Thoracic aorta (tissue), 2 donors: ENCODE results near the gene ZNF229. TPM values are rescaled to one million over a fixed set of nuclear protein-coding genes. Genes with fewer than 3 reads are reported as not detected.

Experiments used
- ATAC-seq: fragments of 150-250 bp; one replicate; pipeline ENCODE4 v1.8.0; 2017; ENCODE audit warnings: low read depth; ENCODE audit not compliant: insufficient number of reproducible peaks, low FRiP score
- DNase-seq: peaks from one replicate; pipeline ENCODE4 v3.0.0-alpha.2; 2020; ENCODE audit warnings: low spot score
- H3K27ac ChIP-seq, 2 donors: fragments of 200-600 bp; sonication (generic); 1 replicate in 1 of 2; 2 replicates in 1 of 2; pipeline ENCODE4 v1.5.1; 2016; ENCODE audit warnings: mild to moderate bottlenecking in 2 of 2, moderate library complexity in 2 of 2
- H3K27me3 ChIP-seq: fragments of 200-600 bp; sonication (generic); replicated peaks from 2 replicates; pipeline ENCODE4 v1.6.0; 2016; ENCODE audit warnings: mild to moderate bottlenecking; ENCODE audit not compliant: insufficient read depth
- H3K36me3 ChIP-seq: fragments of 200-600 bp; sonication (generic); one replicate; pipeline ENCODE4 v1.5.1; 2016
- H3K4me1 ChIP-seq, 2 donors: fragments of 200-600 bp; sonication (generic); 1 replicate in 1 of 2; 2 replicates in 1 of 2; pipeline versions ENCODE4 v1.5.1 to v1.6.0; 2016; ENCODE audit warnings: low read depth in 2 of 2, mild to moderate bottlenecking in 1 of 2; ENCODE audit not compliant: control insufficient read depth in 1 of 2
- H3K4me3 ChIP-seq: fragments of 200-600 bp; sonication (generic); 2 replicates; pipeline ENCODE4 v1.5.1; 2016; ENCODE audit warnings: mild to moderate bottlenecking
- H3K9me3 ChIP-seq: fragments of 200-600 bp; sonication (generic); 2 replicates; pipeline ENCODE4 v1.5.1; 2016
- total RNA-seq, 2 donors: library from RNA; depleted of rRNA; stranded (reverse); fragments of >200 nt; gene quantifications; one replicate each; pipeline versions ENCODE4 v1.1.0 to v1.2.3, GENCODE V29; 2016
- TF ChIP-seq, protein P1 (sequence below): fragments of 200-600 bp; sonication (generic); IDR thresholded peaks from one replicate; pipeline ENCODE4 v1.5.1; 2019; ENCODE audit warnings: antibody characterized with exemption

The ZNF229 gene
- total RNA-seq, 2 donors from 2014 or later = 2.3 to 4.1 TPM

DNA sequence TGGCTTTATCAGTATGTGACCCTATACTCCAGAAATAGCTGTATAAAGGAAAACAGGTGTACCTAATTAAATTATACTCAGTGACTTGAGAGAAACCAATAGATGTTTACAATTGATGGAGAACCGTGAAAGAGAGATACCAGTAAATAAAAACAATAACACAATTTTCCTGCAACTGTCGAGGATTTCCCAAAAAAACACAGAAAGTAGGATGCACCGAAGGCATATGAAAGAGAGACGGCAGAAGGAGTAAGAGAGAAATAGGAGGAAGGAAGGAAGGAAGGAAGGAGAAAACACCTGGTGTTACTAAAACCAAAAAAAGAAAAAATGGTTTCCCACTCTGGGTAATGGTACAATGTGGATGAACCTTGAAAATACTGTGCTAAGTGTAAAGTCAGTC lies 6.8 kb upstream of the ZNF229 start:
- Histone ChIP-seq H3K27ac (no peak overlapping the region), H3K4me1 (no peaks in the 10 kb centered on the region), H3K27me3 (no peaks in the 10 kb centered on the region), H3K9me3 (peaks cover 22% of the 10 kb centered on the region), H3K4me3 (no peak overlapping the region), H3K36me3 (no peaks in the 10 kb centered on the region)
- ATAC-seq (no peak), DNase-seq (no peak)
- TF ChIP-seq, protein P1, sequence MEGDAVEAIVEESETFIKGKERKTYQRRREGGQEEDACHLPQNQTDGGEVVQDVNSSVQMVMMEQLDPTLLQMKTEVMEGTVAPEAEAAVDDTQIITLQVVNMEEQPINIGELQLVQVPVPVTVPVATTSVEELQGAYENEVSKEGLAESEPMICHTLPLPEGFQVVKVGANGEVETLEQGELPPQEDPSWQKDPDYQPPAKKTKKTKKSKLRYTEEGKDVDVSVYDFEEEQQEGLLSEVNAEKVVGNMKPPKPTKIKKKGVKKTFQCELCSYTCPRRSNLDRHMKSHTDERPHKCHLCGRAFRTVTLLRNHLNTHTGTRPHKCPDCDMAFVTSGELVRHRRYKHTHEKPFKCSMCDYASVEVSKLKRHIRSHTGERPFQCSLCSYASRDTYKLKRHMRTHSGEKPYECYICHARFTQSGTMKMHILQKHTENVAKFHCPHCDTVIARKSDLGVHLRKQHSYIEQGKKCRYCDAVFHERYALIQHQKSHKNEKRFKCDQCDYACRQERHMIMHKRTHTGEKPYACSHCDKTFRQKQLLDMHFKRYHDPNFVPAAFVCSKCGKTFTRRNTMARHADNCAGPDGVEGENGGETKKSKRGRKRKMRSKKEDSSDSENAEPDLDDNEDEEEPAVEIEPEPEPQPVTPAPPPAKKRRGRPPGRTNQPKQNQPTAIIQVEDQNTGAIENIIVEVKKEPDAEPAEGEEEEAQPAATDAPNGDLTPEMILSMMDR = no peak

DNA sequence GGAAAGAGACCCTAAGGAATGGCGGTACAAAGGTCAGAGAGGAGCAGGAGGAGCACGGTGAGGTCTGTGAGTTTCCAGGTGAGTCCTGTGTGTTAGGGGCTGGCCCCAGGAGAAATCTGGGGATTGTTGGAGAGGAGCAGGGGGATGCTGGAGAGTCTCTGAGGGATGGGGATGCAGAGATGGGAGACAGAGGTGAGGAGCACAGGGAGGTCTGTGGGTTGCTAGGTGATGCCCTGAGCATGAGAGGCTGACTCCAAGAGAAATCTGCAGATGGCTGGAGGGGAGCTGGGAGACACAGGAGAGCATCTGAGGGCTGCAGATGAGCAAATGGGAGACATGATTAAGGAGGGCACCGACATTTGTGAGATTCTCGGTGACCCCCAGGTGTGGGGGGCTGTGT lies 4.1 kb upstream of the ZNF229 start:
- no peak for ATAC-seq
- no peak overlapping the region for H3K27ac ChIP-seq
- H3K4me3 ChIP-seq = no peak overlapping the region
- no peak for DNase-seq
- H3K36me3 ChIP-seq = no peaks in the 10 kb centered on the region
- no peaks in the 10 kb centered on the region for H3K27me3 ChIP-seq
- peaks cover 0 to 9% of the 10 kb centered on the region in 2 donors for H3K4me1 ChIP-seq
- TF ChIP-seq, protein P1 = no peak
- peaks cover 27% of the 10 kb centered on the region for H3K9me3 ChIP-seq

DNA sequence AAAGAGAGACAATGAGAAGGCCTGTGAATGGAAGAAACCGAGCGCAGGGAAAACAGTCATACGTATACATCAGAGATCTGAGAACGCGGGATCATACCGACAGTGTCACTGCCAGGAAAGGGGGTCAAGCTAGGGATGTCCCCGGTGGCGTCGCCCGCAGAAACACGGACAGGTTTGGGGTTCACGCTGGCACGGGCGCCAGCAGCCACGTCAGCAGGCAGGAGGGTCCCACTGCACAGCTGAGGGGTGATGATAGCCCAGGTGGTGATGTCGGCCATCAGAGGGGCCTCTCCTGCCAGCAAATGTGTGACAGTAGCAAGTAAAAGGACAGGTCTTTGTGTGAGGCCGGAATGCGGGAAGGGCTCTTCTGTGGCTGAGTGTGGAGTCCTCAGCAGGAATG lies 3.4 kb upstream of the ZNF229 start:
- Histone ChIP-seq H3K27me3 (no peaks in the 10 kb centered on the region), H3K36me3 (no peaks in the 10 kb centered on the region), H3K9me3 (peaks cover 23% of the 10 kb centered on the region), H3K4me1 (peaks cover 0 to 9% of the 10 kb centered on the region in 2 donors), H3K4me3 (no peak overlapping the region), H3K27ac (no peak overlapping the region)
- TF ChIP-seq, protein P1 = no peak
- no peak for DNase-seq
- no peak for ATAC-seq

DNA sequence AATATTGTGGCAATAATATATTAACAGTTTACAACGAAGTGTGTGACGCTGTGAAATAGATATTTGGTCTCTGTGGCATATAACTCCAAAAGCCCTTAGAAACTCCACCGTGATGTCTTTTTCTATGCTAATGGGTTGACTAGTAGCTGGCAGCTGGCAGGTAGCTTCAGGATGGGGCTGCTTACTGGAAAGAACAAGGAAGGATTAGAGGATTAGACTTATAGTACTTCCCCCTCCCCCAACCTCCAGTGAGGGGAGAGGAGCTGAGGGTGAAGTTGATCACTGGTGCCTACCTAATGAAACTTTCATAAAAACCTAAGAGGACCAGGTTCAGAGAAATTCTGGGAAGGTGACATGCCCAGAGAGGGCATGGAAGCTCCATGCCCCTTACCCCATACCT lies 9.8 kb downstream of the ZNF229 start:
- H3K4me3 ChIP-seq = no peak overlapping the region
- ATAC-seq = no peak
- H3K27me3 ChIP-seq = no peaks in the 10 kb centered on the region
- H3K27ac ChIP-seq = no peak overlapping the region
- TF ChIP-seq, protein P1 = no peak
- H3K9me3 ChIP-seq = peaks cover 74% of the 10 kb centered on the region
- no peaks in the 10 kb centered on the region for H3K4me1 ChIP-seq
- H3K36me3 ChIP-seq = peaks cover 42% of the 10 kb centered on the region
- no peak for DNase-seq

DNA sequence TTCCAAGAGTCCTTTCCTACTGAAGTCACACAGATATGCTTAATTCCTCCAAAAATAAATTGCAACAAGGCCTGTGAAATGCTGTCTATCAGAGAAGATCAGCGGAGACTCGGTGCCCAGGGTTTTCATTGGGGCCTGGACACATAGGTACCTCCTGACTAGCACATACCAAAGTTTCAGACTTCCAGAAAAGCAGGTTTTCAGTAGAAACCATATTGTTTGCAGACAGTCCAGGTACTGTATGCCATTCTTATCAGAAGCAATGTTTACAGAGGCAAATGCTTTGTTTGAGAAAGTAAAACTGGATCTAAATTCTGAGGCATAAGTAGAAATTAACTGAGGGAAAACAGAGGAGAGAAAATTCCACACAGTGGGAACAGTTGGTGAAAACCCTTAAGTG lies 12.8 kb downstream of the ZNF229 start:
- no peak overlapping the region for H3K4me3 ChIP-seq
- ATAC-seq (no peak), DNase-seq (no peak)
- TF ChIP-seq, protein P1 = no peak
- H3K36me3 ChIP-seq = peaks cover 51% of the 10 kb centered on the region
- H3K4me1 ChIP-seq = no peaks in the 10 kb centered on the region
- peaks cover 79% of the 10 kb centered on the region for H3K9me3 ChIP-seq
- H3K27me3 ChIP-seq = no peaks in the 10 kb centered on the region
- H3K27ac ChIP-seq = no peak overlapping the region
